Measurements from ENCODE around the gene MRPS7. TPM values are rescaled to one million over a fixed set of nuclear protein-coding genes. Genes with fewer than 3 reads are reported as not detected.
A peak's percentile ranks its signal among the peaks of the same experiment; 100 is the strongest.

The MRPS7 gene
- total and polyA plus RNA-seq, 10 of the 15 experiments (the other 5 are each of a cell fraction or from before 2014, with no cell fraction given): 88.4 to 217 (median 109) TPM

- TF ChIP-seq CTCF (IDR thresholded peaks at IDR 0.05 in 2 of 3, conservative IDR thresholded peaks at IDR 0.05 in 1 of 3; ENCODE audit: control insufficient read depth in 2 of 3, extremely low read depth in 1 of 3, insufficient read depth in 1 of 3, low read depth in 3 of 3, low read length in 3 of 3): peak; percentile 42 to 72 (median 50)
- TF ChIP-seq SUPT20H (IDR thresholded peaks at IDR 0.05; ENCODE audit: borderline replicate concordance, control insufficient read depth, low read depth, low read length): no peak
- TF ChIP-seq RUNX3 (IDR thresholded peaks at IDR 0.05; ENCODE audit: low read length): peak; percentile 20; the same call in 1 of the 2 replicates
- TF ChIP-seq POU2F2 (IDR thresholded peaks at IDR 0.05; ENCODE audit: borderline replicate concordance, low read depth, low read length): no peak
- no peak for TF ChIP-seq E4F1 (IDR thresholded peaks at IDR 0.05; ENCODE audit: borderline replicate concordance, partially characterized antibody)
- TF ChIP-seq REST (IDR thresholded peaks at IDR 0.05; ENCODE audit: low read depth, low read length): no peak
- no peak for TF ChIP-seq KLF5 (IDR thresholded peaks at IDR 0.05; ENCODE audit: partially characterized antibody)
- TF ChIP-seq MXI1 (IDR thresholded peaks at IDR 0.05; ENCODE audit: low read depth, low read length): peak; percentile 35; the same call in 1 of the 2 replicates
- peak; percentile 53 for TF ChIP-seq RAD21 (IDR thresholded peaks at IDR 0.05; ENCODE audit: insufficient read depth, low read depth, low read length)
- TF ChIP-seq NRF1 (conservative IDR thresholded peaks at IDR 0.05; ENCODE audit: low read depth, low read length): no peak
- TF ChIP-seq MLLT1 (IDR thresholded peaks at IDR 0.05): 0 out of 2 replicates have a peak, but pooled peaks have one; percentile 32
- TF ChIP-seq POLR2A (IDR thresholded peaks at IDR 0.05; ENCODE audit: low read depth, low read length): peak; percentile 50
- no peak for TF ChIP-seq TCF7 (IDR thresholded peaks at IDR 0.05; ENCODE audit: borderline replicate concordance)
- TF ChIP-seq CHD2 (IDR thresholded peaks at IDR 0.05; ENCODE audit: borderline replicate concordance, low read depth, low read length): 0 out of 2 replicates have a peak, but pooled peaks have one; percentile 9
- TF ChIP-seq USF1 (IDR thresholded peaks at IDR 0.05; ENCODE audit: borderline replicate concordance, extremely low read length, insufficient read depth, low read depth, low read length): no peak
- no peak for TF ChIP-seq GABPA (IDR thresholded peaks at IDR 0.05; ENCODE audit: low read depth)
Measured at GRCh38 chr17:75270218-75270965, 8.7 kb downstream of the MRPS7 start (continued).
